Left renal cortex interstitium (tissue), 4 donors: Measurements from ENCODE around the gene NUDT17. TPM values are rescaled to one million over a fixed set of nuclear protein-coding genes. Genes with fewer than 3 reads are reported as not detected.

ENCODE experiments used
- DNase-seq, 4 donors: peaks; one replicate each; pipeline ENCODE4 v3.0.0-alpha.2; 2013; ENCODE audit warnings: low read depth in 4 of 4, low spot score in 2 of 4, missing footprints in 1 of 4
- polyA plus RNA-seq, 4 donors: library from polyadenylated mRNA; unstranded; fragments of 120-200 nt; gene quantifications; one replicate each; pipeline ENCODE4 v1.2.1, GENCODE V29; 2013; ENCODE audit not compliant: insufficient read length in 4 of 4

Gene NUDT17
- polyA plus RNA-seq, 4 donors, result 6.4 to 9.1 (median 7.3) TPM

DNA sequence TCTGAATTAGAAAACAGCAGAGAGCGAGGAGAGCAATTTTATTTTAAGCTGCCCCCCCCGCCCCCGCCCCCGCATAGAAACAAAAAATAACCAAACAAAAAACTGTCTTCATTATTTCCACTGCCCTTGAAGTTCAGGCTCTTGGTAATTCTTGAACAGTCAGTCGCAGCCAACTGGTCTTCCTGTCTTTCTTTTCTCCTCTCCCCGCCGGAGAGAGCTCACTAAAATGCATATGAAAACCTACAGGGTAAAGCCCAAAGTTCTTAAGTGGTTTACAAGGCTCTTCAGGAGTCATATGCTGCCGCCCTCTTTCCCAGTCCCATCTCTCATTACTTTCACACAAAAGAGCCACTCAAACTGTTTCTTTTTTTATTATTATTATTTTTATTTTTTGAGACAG lies 41.4 kb downstream of the NUDT17 start:
- no peak for DNase-seq

GRCh38 chr1:145887631-145888030 lies 42.2 kb downstream of the NUDT17 start:
- no peak for DNase-seq

DNA sequence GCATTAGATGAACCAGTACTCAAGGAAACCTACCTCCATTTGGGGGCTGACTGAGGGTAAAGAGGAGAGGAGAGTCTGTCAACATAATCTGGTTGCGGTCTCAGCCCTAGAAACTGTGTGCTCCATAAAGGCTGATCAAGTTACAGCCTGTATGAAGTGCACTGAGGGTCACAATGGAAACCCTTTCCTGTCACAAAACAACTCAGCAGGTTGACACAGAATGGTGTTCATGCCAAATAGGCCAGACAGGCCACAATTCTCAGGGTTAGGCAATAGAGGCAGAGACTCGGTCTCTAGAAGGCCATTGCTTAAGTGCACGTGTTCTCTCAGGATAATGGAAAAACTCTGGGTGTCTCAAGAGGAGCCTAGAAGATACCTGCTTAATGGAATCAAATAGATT lies 44.3 kb downstream of the NUDT17 start:
- no peak for DNase-seq

DNA sequence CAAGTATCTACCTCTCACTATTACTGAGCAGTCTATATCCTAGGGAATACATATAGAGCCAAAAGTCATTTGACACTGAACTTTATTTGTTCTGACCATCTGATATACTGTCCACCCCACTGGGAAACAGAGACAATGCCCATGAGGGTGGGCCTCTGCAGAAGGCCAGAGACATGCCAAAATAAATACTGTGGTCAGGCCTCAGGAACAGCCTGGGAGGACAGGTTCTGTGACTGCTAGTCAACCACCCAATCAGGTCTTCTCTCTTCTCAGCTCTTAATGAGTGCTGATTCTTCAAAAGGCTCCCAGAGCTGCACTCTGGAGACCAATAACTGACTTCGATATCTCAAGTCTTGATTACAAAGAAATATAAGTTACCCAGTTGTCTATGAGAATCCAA lies 45.7 kb downstream of the NUDT17 start:
- DNase-seq, result no peak

DNA sequence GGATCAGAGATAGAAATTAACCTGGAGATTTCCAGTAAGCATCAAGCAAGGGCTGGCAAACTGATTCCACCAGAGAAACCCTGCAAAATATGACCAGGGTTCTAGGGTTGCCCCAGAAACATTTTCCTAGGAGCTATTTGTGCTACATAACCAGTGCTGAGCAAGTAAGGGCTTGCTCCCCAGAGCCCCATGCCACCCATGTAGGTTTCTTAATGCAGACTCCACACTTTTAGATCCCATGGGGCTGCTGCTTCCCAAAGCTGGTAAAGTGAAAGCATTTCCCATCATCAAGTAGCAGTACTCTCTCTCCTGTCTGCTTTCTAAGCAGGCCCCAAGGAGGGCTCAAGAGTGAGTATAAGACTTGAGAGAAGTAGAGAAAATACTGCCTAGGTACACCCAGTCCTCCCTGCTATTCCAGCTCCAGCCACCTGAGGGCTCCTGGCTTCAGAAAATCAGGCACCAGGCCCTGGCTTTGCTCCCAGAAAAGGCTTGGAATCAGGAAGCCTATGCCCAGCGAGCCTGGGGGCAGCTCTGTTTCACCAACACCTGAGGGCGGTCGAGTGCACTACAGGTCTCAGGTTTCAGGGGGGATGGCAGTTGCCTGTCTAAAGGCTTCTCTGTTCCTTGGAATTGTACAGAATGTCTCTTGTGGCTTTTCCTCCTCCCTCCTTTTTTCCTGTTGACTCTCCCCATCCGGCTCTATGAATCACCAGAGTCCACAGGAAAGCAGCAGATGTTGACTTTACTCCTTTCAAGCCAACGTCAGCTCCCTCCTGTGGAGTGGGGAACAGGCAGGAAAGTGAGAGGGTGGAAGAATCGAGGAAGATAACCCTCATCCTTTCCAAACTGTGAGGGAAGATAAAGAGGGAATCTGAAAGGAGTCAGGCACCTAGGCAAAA lies 46.4 kb downstream of the NUDT17 start:
- DNase-seq, result peak; percentile 79 to 94 (median 88)

DNA sequence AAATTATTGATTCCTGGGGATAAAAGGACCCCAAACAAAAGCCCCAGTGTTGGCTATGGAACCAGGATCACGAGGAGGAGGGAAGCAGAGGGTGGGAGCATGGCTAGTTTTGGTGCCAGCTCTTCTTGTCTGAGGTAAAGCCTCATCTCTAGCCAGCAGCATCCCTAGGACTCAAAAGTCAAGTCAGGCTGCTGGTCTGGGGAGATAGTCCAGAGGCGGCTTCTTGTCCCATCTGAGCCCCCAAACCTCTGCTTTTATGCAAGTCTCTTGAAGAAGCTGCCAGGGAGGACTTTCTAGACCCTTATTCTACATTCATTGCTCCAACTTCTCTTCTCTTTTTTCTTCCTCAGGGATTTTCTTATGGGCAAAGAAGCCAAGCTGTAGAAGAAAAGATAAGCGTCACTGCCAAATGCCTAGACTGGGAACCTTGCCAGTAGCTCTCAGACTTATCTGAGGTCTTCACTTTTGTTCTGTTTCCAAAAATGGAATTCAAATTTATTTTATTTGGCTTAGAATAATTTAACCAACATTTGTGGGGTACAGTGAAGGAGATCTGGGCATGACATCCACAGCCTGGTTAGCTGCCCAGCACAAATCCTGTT lies 47.2 kb downstream of the NUDT17 start:
- DNase-seq, result no peak

- no peak for DNase-seq
Measured at GRCh38 chr1:145893306-145894055, 48.1 kb downstream of the NUDT17 start.

DNA sequence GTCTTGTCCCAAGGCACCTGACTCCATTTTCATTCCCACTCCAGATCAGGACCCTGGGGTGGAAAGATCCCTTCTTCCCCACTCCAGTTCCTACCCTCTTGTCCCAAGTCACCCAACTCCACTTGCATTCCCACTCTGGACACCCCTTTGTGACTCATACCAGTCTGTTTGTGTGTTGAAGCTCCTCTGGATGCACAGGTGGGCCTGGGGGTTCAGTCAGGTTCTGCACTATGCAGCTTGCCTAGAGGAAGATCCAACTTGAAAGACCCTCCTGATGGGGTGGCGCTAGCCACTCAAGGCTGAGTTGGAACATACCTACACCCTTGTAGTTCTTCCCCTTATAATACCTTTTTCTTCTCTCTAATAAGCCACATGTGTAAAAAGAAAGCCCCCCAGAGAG lies 50.0 kb downstream of the NUDT17 start:
- no peak for DNase-seq

DNA sequence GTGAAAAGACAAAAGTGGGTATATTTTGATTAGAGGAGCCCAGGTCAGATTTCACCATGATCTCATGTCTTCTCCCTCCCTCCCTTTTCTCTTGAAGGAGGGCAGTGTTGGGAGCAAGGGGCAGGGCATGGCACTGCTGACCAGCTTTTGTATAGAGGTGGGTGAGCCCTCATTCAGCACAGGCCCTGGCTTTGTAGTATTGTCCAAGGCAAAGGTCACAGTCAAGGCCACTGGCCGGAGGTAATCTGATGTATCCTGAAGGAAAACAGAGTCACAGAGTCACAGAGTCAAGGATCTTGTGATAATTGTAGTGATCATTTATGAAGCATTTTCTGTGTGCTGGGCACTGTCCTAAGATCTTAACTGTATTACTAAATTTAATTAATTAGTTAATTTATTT lies 52.5 kb downstream of the NUDT17 start:
- DNase-seq, result no peak

Other genes with a start within 250 kb of the NUDT17 start
- gene GPR89A, start 237.6 kb upstream of the NUDT17 start, polyA plus RNA-seq, result 10 to 100 TPM; 31.9 to 45.8 (median 43.1) TPM
- gene PDZK1, start 138.3 kb upstream of the NUDT17 start, polyA plus RNA-seq, result 100 to 1,000 TPM; 123 to 219 (median 180) TPM
- gene CD160, start 126.1 kb upstream of the NUDT17 start, polyA plus RNA-seq, result 1 to 10 TPM in 2 of 4 donors, under 1 TPM in 2; 0.60 to 2.9 (median 1.5) TPM
- gene RNF115, start 21.5 kb upstream of the NUDT17 start, polyA plus RNA-seq, result 10 to 100 TPM; 12.4 to 23.6 (median 17.0) TPM
- gene POLR3C, start 21.4 kb upstream of the NUDT17 start, polyA plus RNA-seq, result 10 to 100 TPM; 34.9 to 37.3 (median 35.2) TPM
- 10 to 100 TPM; 40.2 to 68.7 (median 53.5) TPM for gene PIAS3, start 13.5 kb downstream of the NUDT17 start, polyA plus RNA-seq
- 1 to 10 TPM; 2.1 to 3.4 (median 2.4) TPM for gene ANKRD35, start 40.2 kb downstream of the NUDT17 start, polyA plus RNA-seq
- gene ITGA10, start 64.4 kb downstream of the NUDT17 start, polyA plus RNA-seq, result 1 to 10 TPM in 2 of 4 donors, under 1 TPM in 2; 0.51 to 1.9 (median 1.3) TPM
- gene PEX11B, start 73.1 kb downstream of the NUDT17 start, polyA plus RNA-seq, result 10 to 100 TPM; 49.6 to 65.3 (median 57.8) TPM
- 100 to 1,000 TPM; 183 to 214 (median 202) TPM for gene RBM8A, start 81.9 kb downstream of the NUDT17 start, polyA plus RNA-seq
- gene LIX1L, start 112.4 kb downstream of the NUDT17 start, polyA plus RNA-seq, result 10 to 100 TPM; 23.9 to 28.0 (median 25.3) TPM
- gene ANKRD34A, start 118.9 kb downstream of the NUDT17 start, polyA plus RNA-seq, result under 1 TPM; 0.65 to 0.88 (median 0.72) TPM
- 10 to 100 TPM; 32.0 to 42.2 (median 33.9) TPM for gene POLR3GL, start 119.1 kb downstream of the NUDT17 start, polyA plus RNA-seq
- 100 to 1,000 TPM; 387 to 577 (median 451) TPM for gene TXNIP, start 150.9 kb downstream of the NUDT17 start, polyA plus RNA-seq
- gene HJV, start 176.1 kb downstream of the NUDT17 start, polyA plus RNA-seq, result under 1 TPM in 2 of 4 donors, not detected in 2; 0.19 to 0.88 TPM